GM12872 (cell line): Measurements from ENCODE around the gene NF1.

ENCODE experiments used
- CTCF ChIP-seq: IDR thresholded peaks from 3 replicates; pipeline ENCODE4 v1.5.1; 2011; ENCODE audit warnings: low read depth, mild to moderate bottlenecking, low read length, moderate library complexity; ENCODE audit not compliant: insufficient read depth

Gene NF1

GRCh38 chr17:31155208-31155810, 60.5 kb downstream of the NF1 start:
- TF ChIP-seq CTCF: no peak

GRCh38 chr17:31156326-31156725, 61.5 kb downstream of the NF1 start:
- TF ChIP-seq CTCF: no peak

GRCh38 chr17:31158746-31159377, 64.1 kb downstream of the NF1 start:
- TF ChIP-seq CTCF: no peak

- no peak for TF ChIP-seq CTCF
These were observed 68.5 kb downstream of the NF1 start for GRCh38 chr17:31163091-31163781.

GRCh38 chr17:31167111-31167510, 72.3 kb downstream of the NF1 start:
- TF ChIP-seq CTCF: no peak

- no peak for TF ChIP-seq CTCF
These were observed 76.9 kb downstream of the NF1 start for GRCh38 chr17:31171701-31172100.

GRCh38 chr17:31172388-31172787, 77.6 kb downstream of the NF1 start:
- TF ChIP-seq CTCF: no peak
